A549 (cell line): ENCODE measurements around the gene PRR5.

Experiments
- CTCF ChIP-seq: fragments of >200 bp; sonication (Bioruptor Twin); formaldehyde crosslinking; IDR thresholded peaks from 3 replicates; pipeline ENCODE4 v1.5.1; 2016
- E2F6 ChIP-seq: IDR thresholded peaks from 2 replicates; pipeline ENCODE4 v1.6.1; 2012; ENCODE audit warnings: low read depth, borderline replicate concordance
- EHMT2 ChIP-seq: fragments of 200-600 bp; sonication (generic); IDR thresholded peaks from 2 replicates; pipeline ENCODE4 v1.6.1; 2016; ENCODE audit warnings: antibody characterized with exemption, low read depth, mild to moderate bottlenecking, moderate library complexity
- EP300 ChIP-seq, 2 experiments: fragments of >200 bp; sonication (Bioruptor Twin); formaldehyde crosslinking; IDR thresholded peaks; 2 replicates in 1 of 2; 3 replicates in 1 of 2; pipeline ENCODE4 v1.6.1; 2016 to 2017
- HEYL ChIP-seq: fragments of 250-450 bp; sonication (Bioruptor Pico); IDR thresholded peaks from 2 replicates; pipeline ENCODE4 v1.8.0; 2021; ENCODE audit warnings: mild to moderate bottlenecking, moderate library complexity
- KDM1A ChIP-seq: fragments of 200-600 bp; sonication (generic); IDR thresholded peaks from 2 replicates; pipeline ENCODE4 v1.6.1; 2016; ENCODE audit warnings: low read depth, mild to moderate bottlenecking
- KDM5A ChIP-seq: fragments of 200-600 bp; sonication (generic); IDR thresholded peaks from 2 replicates; pipeline ENCODE4 v1.6.1; 2016; ENCODE audit warnings: antibody characterized with exemption, mild to moderate bottlenecking
- PBX3 ChIP-seq: IDR thresholded peaks from 2 replicates; pipeline ENCODE4 v1.6.1; 2012
- RARB ChIP-seq: fragments of 250-450 bp; sonication (Bioruptor Pico); IDR thresholded peaks from 2 replicates; pipeline ENCODE4 v1.8.0; 2021; ENCODE audit warnings: mild to moderate bottlenecking, moderate library complexity
- REST ChIP-seq: fragments of 200-600 bp; sonication (generic); IDR thresholded peaks from 2 replicates; pipeline ENCODE4 v1.6.1; 2016; ENCODE audit warnings: antibody characterized with exemption, mild to moderate bottlenecking, moderate library complexity
- RFX5 ChIP-seq: fragments of 450-650 bp; IDR thresholded peaks from 2 replicates; pipeline ENCODE4 v1.7.1; 2014; ENCODE audit warnings: antibody characterized with exemption, mild to moderate bottlenecking, moderate library complexity
- SMC3 ChIP-seq: fragments of >200 bp; sonication (Bioruptor Twin); formaldehyde crosslinking; IDR thresholded peaks from 3 replicates; pipeline ENCODE4 v1.6.1; 2018; ENCODE audit warnings: inconsistent platforms
- USF2 ChIP-seq: fragments of 450-650 bp; IDR thresholded peaks from 2 replicates; pipeline ENCODE4 v1.6.1; 2014; ENCODE audit warnings: antibody characterized with exemption

GRCh38 chr22:44777364-44777755 is 75.4 kb downstream of the PRR5 start:
- TF ChIP-seq CTCF: no peak
- TF ChIP-seq REST: no peak
- no peak for TF ChIP-seq PBX3
- no peak for TF ChIP-seq KDM1A
- no peak for TF ChIP-seq HEYL
- no peak for TF ChIP-seq SMC3
- TF ChIP-seq RFX5: no peak
- TF ChIP-seq EP300 (IDR thresholded peaks at IDR 0.05): no peak
- no peak for TF ChIP-seq E2F6
- no peak for TF ChIP-seq RARB (CRISPR knock-in tag)
- no peak for TF ChIP-seq USF2
- TF ChIP-seq KDM5A: no peak
- TF ChIP-seq EHMT2: no peak
